WERI-Rb-1 (cell line): ENCODE data around the gene TARS2.

Experiments
- DNase-seq: peaks from one replicate; pipeline ENCODE4 v3.0.0-alpha.2; 2020
- H3K27ac ChIP-seq: fragments of 250-450 bp; sonication (Bioruptor Pico); 2 replicates; pipeline ENCODE4 v1.5.1; 2020; ENCODE audit warnings: mild to moderate bottlenecking, moderate library complexity
- H3K27me3 ChIP-seq: fragments of 250-450 bp; sonication (Bioruptor Pico); 2 replicates; pipeline ENCODE4 v1.5.1; 2021; ENCODE audit warnings: mild to moderate bottlenecking, low read depth, moderate library complexity; ENCODE audit not compliant: insufficient read depth, severe bottlenecking
- H3K36me3 ChIP-seq: fragments of 250-450 bp; sonication (Bioruptor Pico); 2 replicates; pipeline ENCODE4 v1.5.1; 2020; ENCODE audit warnings: mild to moderate bottlenecking, moderate library complexity
- H3K4me3 ChIP-seq: 2 replicates; pipeline ENCODE4 v1.5.1; 2011; ENCODE audit warnings: low read depth, mild to moderate bottlenecking, control low read depth, low read length
- H3K9me3 ChIP-seq: fragments of 250-450 bp; sonication (Bioruptor Pico); 2 replicates; pipeline ENCODE4 v1.5.1; 2021; ENCODE audit warnings: mild to moderate bottlenecking, moderate library complexity; ENCODE audit not compliant: severe bottlenecking
- CTCF ChIP-seq: IDR thresholded peaks from 2 replicates; pipeline ENCODE4 v1.5.1; 2011; ENCODE audit warnings: low read depth, mild to moderate bottlenecking, control low read depth, inconsistent platforms, low read length

TARS2 gene

GRCh38 chr1:150553392-150554085 is 66.3 kb downstream of the TARS2 start:
- H3K9me3 ChIP-seq = no peaks in the 10 kb centered on the region
- no peak overlapping the region for H3K4me3 ChIP-seq
- H3K36me3 ChIP-seq = no peaks in the 10 kb centered on the region
- no peak for TF ChIP-seq CTCF
- H3K27ac ChIP-seq = no peak overlapping the region
- no peaks in the 10 kb centered on the region for H3K27me3 ChIP-seq
- DNase-seq = no peak

DNA sequence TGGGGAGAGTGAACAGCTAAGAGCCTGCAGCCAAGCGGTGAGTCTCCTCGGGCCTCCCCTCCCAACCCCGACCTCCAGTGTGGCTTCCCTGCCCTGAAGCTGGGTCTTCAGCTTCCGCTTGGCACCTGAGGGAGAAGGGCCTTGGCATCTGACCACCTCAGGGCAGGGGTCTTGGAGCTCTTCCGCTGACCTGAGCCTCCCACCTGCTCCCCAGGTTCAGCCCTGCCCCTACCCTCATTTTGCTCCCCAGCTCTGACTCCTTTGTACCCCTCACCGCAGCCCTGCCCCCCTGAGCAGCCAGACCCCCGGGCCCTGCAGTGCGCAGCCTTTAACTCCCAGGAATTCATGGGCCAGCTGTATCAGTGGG is 66.8 kb downstream of the TARS2 start:
- DNase-seq = no peak

DNA sequence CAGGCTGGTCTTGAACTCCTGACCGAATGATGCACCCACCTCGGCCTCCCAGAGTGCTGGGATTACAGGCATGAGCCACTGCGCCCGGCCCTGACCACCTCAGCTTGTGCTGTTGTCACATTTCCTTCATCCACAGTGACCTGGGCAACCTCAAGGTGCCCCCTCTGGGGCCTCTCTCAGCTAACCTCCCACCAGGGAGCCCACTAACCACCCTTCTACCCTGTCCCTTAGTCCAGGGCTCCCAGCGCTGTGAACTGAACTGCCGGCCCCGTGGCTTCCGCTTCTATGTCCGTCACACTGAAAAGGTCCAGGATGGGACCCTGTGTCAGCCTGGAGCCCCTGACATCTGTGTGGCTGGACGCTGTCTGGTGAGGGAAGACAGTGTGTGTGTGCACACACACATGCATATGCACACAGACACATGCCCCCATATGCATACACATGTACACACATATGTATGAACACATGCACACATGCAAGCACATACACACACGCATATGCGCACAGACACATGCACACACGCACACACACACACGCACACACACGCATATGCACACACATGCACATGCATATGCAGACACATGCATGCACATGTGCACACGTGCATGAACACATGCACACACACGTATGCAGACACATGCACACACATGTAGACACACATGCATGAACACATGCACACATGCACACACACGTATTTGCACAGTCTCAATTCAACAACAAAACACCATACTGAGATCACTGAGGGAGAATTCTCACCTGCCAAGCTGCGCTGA is 68.2 kb downstream of the TARS2 start:
- no peak overlapping the region for H3K4me3 ChIP-seq
- no peaks in the 10 kb centered on the region for H3K27me3 ChIP-seq
- H3K9me3 ChIP-seq = no peaks in the 10 kb centered on the region
- DNase-seq = no peak
- TF ChIP-seq CTCF = no peak
- no peaks in the 10 kb centered on the region for H3K36me3 ChIP-seq
- H3K27ac ChIP-seq = no peak overlapping the region

More for the DNA sequence above, 66.8 kb downstream of the TARS2 start:
- no peaks in the 10 kb centered on the region for H3K36me3 ChIP-seq
- no peaks in the 10 kb centered on the region for H3K27me3 ChIP-seq
- no peaks in the 10 kb centered on the region for H3K9me3 ChIP-seq
- no peak for TF ChIP-seq CTCF
- H3K4me3 ChIP-seq = no peak overlapping the region
- no peak overlapping the region for H3K27ac ChIP-seq

GRCh38 chr1:150555971-150556865 is 69.0 kb downstream of the TARS2 start:
- Histone ChIP-seq H3K4me3 (no peak overlapping the region), H3K27me3 (no peaks in the 10 kb centered on the region), H3K27ac (no peak overlapping the region), H3K9me3 (no peaks in the 10 kb centered on the region), H3K36me3 (no peaks in the 10 kb centered on the region)
- no peak for TF ChIP-seq CTCF
- DNase-seq = no peak

DNA sequence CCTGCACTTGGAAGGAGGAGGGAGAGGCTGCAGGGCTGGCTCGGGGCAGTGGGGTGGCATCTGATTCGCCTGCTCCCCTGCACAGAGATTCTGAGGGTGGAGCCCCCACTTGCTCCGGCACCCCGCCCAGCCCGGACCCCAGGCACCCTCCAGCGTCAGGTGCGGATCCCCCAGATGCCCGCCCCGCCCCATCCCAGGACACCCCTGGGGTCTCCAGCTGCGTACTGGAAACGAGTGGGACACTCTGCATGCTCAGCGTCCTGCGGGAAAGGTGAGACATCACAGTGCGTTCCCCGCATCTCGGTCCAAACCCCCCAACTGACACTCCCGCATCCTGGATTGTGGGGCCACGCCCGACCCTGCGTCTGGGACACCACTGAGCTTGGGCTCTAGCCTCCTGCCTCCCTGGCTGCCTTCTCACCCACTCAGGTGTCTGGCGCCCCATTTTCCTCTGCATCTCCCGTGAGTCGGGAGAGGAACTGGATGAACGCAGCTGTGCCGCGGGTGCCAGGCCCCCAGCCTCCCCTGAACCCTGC is 69.9 kb downstream of the TARS2 start:
- no peak for DNase-seq
- H3K27ac ChIP-seq = no peak overlapping the region
- TF ChIP-seq CTCF = no peak
- H3K9me3 ChIP-seq = no peaks in the 10 kb centered on the region
- H3K36me3 ChIP-seq = no peaks in the 10 kb centered on the region
- H3K27me3 ChIP-seq = no peaks in the 10 kb centered on the region
- H3K4me3 ChIP-seq = no peak overlapping the region
